GM19395 (cell line): ENCODE results near the gene AK4.
A peak's percentile ranks its signal among the peaks of the same experiment; 100 is the strongest.
"Not testable (repeated sequence)": the region's sequence is repeated elsewhere in the genome, so short reads cannot be mapped to it uniquely, and the experiment has no call there.

Experiments used
- ATAC-seq: cut with Tn5 transposase; IDR thresholded peaks from one replicate; pipeline ENCODE4 v1.9.1; 2021; ENCODE audit warnings: mild to moderate bottlenecking, moderate library complexity; ENCODE audit not compliant: unreplicated experiment

AK4 gene

DNA sequence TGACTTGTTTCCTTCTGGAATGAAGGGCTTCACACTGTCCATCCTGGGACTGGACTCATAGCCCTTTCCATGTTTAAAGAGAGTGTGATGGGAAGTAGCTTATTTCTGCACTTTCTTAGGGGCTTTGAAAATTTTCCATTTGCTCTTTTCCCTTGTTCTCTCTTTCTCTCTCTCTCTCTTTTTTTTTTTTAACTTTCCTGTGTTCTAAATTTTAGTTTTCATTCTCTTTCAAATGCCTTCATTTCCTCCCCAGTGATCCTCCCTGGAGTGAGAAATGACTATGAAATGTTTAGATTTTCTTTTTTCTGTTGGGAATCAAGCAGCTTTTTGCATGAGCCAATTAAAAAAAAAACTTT, 2.1 kb downstream of the AK4 start:
- no peak for ATAC-seq

DNA sequence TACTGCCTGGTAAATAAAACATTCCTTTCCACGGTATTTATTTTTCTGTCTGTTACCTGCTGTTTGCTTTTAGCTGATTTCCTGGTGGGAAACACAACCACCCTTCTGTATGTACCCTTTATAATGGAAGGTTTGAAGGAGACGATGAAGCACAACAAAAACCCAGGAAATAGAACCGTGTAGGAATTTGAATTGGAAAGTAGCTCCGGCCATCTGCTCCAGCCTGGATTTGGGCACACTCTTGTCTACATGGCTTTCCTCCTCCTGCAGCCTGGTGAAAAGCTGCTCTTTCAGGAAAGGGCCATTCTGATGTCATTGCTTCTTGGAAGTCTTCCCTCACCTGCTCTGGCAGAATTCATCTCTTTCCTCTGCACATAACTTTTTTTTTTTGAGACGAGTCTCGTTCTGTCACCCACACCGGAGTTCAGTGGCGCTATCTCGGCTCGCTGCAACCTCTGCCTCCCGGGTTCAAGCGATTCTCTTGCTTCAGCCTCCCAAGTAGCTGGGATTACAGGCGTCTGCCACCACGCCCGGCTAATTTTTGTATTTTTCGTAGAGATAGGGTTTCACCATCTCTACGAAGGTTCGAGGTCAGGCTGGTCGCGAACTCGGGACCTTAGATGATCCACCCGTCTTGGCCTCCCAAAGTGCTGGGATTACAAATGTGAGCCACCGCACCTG, 2.7 kb downstream of the AK4 start:
- no peak for ATAC-seq

DNA sequence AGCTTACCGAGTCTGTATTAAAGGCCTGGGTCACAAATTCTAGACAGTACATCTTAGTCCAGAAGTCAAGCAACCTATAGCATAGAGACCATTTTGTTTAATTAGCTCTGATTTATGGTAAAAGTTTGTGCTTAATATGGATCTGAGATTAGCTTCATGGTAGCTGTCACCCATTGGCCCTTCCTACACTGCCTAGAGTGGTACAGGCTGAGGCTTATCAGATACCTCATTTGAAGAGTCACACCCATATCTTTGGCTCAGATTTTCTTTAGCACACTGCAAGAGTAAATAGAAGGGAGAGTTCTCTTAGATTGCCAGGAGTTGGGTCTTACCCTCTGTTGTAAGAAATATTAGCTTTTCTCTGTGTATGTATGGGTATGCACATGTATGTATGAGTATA, 3.6 kb downstream of the AK4 start:
- no peak for ATAC-seq

DNA sequence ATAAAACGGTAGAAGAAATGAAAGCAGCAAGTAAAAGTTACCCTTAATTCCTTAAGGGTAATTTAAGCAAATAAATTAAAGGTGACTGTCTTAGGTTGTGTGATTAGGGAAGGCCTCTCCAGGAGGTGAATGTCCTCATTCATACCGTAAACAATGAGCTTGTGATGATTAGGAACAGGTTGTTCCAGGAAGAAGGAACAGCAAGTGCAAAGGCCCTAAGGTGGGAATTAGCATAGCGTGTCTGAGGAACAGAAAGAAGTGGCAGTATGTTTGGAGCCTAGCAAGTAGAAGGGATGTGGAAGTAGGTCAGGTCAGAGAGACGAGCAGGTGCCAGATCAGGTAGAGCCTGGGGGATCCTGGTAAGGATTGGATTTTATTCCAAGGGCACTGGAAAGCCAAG, 5.6 kb downstream of the AK4 start:
- ATAC-seq = no peak

DNA sequence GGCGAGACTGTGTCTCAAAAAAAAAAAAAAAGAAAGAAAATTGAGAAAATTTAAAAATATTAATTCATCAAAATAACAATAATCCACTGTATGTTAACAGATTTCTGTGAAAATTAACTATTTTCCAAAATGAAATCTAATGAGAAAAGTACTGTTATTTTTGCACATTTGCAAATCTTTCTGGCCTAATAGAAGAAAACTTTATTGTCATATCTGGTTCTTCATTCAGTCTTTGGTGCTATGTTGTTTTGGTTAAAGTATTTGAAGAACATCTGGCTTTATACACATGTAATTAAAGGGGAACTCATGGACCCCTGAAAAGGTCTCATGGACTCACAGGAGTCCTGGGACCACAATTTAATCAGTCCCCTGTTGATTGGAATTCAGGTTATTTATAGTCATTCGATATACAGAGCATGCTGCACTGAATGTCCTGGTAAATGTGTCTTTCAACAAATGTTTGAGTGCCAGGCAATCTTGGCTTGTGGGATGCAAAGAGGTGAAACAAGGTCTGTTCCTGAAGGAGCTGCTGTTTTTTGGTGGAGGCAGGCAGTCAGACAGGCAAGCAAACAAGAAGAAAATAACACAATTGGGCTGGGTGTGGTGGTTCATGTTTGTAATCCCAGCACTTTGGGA, 9.0 kb downstream of the AK4 start:
- ATAC-seq = no peak

DNA sequence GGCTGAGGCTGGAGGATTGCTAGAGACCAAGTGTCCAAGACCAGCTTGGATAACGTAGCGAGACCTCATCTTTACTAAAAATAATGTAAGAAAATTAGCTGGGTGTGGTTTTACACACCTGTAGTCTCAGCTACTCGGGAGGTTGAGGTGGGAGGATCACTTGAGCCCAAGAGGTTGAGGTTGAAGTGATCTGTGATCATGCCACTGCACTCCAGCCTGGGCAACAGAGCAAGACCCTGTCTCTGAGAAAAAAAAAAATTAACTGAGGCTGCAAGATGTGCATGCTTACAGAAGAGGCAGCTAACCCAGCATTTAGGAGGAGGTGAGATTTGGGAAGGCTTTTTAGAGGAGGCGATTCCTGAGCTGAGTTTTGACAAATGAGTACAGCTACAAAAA, 9.5 kb downstream of the AK4 start:
- no peak for ATAC-seq

DNA sequence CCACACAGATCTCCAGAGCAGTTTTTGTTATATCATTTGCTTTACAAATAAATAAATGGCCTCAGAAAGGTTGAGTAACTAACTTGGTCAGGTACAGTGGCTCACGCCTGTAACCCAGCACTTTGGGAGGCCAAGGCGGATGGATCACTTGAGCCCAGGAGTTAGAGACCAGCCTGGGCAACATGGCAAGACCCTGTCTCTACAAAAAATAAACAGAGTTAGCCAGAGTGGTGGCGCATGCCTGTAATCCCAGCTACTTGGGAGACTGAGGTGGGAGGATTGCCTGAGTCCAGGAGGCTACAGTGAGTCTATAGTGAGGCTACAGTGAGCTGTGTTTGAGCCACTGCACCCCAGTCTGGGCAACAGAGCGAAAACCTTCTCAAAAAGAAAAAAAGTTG, 11.3 kb downstream of the AK4 start:
- not testable (repeated sequence) for ATAC-seq

DNA sequence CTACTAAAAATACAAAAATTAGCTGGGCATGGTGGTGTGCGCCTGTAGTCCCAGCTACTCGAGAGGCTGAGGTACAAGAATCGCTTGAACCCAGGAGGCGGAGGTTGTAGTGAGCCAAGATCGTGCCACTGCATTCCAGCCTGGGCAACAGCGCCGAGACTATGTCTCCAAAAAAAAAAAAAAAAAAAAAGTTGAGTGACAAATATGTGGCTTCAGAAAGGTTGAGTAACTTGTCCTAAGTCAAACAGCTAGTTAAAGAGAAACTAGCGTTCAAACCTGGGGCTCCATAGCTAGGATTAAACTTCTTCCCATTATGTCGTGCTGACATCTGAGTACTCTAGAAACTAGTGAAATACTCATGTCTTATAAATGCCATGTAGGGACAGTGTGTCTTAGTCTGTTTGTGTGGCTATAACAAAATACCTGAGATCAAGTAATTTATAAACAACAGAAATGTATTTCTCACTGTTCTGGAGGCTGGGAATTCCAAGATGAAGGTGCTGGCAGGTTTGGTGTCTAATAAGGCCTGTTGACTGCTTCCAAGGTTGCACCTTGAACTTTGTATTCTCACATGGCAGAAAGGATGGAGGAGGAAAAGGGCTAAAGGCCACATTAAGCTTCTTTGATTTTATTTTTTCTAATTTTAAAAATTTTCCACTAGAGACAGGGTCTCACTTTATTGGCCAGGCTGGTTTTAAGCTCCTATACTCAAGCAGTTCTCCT, 12.0 kb downstream of the AK4 start:
- no peak for ATAC-seq

DNA sequence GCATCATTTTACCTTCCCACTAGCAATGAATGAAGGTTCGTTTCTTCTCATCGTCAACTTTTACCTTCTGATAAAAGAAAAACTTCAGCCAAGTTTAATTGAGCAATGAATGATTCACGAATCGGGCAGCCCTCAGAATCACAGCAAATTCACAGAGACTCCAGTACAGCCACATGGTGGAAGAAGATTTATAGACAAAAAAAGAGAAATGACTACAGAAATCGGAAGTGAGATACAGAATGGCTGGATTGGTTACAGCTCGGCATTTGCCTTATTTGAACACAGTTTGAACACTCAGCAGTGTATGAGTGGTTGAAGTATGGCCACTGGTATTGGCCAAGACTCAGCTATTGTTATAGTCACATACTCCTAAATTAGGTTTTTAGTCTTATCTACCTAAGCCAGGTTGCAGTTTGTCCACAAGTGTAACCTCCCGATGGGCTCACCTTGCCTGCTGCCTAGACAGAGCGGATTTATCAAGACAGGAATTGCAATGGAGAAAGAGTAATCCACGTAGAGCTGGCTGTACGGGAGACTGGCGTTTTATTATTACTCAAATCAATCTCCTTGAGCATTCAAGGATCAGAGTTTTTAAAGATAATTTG, 15.3 kb downstream of the AK4 start:
- no peak for ATAC-seq

DNA sequence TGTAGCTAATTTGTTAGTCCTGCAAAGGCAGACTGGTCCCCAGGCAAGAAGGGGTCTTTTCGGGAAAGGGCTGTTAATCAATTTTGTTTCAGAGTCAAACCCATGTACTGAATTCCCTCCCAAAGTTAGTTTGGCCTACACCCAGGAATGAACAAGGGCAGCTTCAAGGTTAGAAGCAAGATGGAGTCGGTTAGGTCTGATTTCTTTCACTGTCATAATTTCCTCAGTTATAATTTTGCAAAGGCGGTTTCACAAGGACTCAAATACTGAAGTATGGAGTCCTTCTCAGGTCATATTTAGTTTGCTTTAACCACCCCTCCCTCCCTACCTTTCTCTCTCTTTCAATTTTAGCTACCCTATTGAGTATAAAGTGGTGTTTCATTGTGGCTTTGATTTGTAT, 16.1 kb downstream of the AK4 start:
- not testable (repeated sequence) for ATAC-seq

DNA sequence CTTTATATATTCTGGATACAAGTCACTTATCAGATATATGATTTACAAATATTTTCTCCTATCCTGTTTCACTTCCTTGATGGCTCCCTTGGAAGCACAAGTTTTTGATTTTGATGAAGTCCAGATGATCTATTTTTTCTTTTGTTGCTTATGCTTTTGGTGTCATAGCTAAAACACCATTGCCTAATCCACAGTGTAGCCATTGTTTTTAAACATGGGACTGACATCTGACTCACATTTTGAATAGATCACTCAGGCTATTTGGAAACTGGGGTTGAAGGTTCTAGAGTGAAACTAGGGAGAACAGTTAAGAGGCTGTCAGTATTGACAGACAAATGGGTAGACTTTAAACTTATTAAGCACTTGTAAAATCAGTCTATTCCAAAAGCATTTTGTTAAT, 16.6 kb downstream of the AK4 start:
- ATAC-seq = no peak

DNA sequence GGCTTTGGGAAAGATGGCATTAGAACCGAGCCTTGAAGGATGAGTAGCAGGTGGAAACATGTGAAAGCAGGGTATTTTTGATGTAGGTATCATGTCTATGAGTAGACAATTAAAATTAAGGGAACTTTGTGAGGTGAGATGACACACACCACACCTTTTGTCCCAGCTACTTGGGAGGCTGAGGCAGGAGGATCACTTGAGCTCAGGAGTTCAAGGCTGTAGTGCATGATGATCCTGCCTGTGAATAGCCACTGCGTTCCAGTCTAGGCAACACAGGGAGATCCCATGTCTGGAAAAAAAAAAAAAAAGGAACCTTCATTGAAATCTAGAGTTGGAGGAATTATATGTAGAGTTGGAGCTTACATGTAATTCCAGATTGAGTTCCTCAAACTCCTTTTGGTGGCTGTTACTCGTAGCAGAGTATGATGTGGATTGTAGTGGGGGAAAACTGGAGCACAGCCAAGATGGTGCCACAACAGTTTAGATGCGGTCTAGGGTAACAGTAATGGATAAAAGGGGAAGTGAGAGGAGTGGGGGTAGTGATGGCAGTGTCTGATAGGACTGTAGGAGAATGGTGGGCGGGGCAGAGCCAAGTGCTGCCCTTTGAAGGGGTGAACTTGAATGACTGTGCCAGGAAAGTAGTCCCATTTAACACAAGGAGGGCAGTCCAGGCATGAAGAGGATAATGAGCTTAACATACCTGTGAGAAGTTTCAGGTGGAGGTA, 17.4 kb downstream of the AK4 start:
- peak; percentile 78 for ATAC-seq

DNA sequence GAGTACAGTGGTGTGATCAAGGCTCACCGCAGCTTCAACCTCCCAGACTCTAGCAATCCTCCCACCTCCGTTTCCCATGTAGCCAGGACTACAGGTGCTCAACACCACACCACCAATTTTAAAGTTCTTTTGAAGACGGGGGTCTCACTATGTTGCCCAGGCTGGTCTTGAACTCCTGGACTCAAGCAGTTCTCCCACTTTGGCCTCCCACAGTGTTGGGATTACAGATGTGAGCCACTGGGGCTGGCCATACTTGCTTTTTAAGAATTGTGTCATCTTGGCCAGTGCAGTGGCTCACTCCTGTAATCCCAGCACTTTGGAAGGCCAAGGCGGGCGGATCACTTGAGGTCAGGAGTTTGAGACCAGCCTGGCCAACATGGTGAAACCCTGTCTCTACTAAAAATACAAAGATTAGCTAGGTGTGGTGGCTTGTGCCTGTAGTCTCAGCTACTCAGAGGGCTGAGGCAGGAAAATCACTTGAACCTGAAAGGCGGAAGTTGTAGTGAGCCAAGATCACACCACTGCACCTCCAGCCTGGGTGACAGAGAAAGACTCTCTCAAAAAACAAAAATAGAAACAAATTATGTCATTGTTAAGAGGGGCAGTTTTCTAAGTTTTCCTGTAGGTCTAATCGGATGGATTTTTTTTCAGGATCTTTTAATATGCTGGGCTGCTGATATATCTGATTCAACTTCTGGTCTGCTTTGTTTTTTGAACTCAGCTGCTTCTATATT, 18.7 kb downstream of the AK4 start:
- ATAC-seq = no peak

DNA sequence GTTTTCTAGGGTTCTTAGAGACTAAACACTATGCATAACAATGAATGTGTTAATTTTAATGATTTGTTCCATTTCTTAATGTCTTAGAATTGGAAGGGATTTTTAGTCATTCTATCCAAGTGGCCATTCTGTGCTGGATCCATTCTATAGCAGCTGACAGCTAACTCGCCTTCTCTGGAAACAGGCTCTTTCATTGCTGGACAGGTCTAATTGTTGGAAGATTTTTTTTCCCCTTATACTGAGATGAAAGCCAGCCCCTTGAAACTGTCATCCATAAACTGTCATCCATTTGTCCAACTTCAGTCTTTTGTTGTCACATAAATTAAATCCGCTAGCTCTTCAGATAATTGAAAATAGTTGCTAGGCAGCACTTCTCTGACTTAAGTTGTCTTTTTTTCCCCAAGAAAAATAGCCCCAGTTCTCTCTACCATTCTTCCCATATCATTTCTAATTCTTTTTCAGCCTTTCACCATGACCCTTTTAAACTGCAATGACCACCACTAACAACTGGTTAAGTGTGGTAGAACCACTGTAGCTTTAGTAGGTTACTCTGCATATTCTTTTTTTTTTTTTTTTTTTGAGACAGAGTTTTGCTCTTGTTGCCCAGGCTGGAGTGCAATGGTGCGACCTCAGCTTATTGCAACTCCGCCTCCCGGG, 19.7 kb downstream of the AK4 start:
- no peak for ATAC-seq

DNA sequence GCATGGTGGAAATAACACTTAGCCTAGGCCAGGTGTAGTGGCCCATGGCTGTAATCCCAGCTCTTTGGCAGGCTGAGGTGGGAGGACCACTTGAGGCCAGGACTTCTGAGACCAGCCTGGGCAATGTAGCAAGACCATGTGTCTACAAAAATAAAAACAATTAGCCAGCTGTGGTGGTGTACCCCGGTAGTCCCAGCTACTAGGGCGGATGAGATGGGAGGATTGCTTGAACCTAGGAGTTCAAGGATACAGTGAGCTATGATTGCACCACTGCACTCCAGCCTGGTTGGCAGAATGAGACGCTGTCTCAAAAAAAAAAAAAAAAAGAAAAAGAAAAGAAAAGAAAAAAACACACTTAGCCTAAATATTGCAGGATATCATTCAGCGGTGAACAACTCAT, 20.9 kb downstream of the AK4 start:
- no peak for ATAC-seq

DNA sequence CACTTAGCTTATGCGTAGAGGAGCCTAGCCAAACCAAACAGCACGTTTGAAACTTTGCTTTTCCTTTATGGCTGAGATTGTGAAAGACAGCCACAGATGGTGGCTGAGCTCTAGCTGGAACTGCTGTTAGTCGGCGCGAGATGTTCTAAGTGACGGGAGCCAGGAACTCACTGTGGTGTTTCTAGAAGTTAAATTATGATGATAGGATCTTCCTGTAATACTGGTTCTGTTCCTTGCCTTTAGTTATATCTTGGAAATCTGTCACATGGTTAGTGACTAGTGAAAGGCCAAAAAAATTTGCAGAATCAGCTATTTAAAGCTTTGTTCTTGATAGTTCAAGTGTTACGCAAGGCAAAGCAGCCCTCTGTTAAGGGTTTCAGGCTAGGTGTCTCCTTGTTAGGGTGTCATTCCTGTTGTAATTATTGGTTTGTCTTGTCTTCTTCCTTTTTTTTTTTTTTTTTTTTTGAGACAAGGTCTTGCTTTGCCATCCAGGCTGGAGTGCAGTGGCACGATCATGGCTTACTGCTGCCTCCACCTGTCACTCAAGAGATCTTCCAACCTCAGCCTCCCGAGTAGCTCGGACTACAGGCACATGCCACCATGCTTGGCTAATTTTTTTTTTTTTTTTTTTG, 22.6 kb downstream of the AK4 start:
- ATAC-seq = no peak

DNA sequence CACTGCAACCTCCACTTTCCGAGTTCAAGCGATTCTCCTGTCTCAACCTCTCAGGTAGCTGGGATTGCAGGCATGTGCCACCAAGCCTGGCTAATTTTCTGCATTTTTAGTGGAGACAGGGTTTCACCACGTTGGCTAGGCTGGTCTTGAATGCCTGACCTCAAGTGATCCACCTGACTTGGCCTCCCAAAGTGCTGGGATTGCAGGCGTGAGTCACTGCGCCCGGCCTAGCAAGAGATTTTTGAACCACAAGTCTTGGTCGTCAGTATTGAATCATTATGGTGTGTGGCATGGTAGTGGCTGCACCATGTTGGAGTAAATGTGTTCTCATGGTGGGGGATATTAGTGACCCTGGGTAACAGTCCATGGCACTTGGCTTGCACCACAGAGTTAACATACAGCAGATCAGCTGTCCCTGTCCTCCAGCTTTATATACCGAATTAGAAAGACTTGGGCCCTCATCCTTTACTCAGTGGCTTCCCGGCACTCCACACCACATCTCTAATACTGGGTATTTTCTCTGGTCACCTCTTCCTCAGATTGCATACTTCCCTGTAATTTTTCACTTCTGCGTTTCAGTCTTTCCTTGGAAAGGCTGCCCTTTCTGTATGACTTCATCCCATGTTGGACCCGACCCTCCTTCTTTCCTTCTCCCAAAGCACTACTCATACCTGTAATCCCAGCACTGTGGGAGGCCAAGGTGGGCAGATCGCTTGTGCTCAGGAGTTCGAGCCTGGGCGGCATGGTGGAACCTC, 25.1 kb downstream of the AK4 start:
- no peak for ATAC-seq

DNA sequence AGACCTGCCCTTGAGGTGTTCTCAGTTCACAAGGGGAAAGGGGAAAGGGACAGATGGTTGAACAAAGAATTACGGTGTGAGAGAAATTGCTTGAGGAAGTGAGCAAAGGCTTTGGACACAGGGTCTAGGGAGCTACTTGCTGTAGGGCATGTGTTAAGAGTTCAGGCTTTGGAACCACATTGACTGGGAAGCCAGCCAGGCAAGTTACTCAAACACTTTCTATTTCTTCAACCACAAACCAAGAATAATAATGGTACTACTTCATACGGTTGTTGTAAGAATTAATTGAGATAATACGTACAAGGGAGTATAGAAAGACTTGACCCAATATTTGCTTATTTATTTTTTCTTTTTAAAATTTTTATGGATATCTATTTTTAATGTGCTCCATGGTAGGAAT, 26.6 kb downstream of the AK4 start:
- peak; percentile 71 for ATAC-seq
